NCI-H2107 treated with DMSO at 0.1 percent for 48 hours (cell line): ENCODE results near the gene TMEM63A.

ENCODE experiments used
- DNase-seq: peaks from one replicate; lab custom pipeline; 2025; ENCODE audit not compliant: unreplicated experiment; lab: John Stamatoyannopoulos, UW

TMEM63A gene

DNA sequence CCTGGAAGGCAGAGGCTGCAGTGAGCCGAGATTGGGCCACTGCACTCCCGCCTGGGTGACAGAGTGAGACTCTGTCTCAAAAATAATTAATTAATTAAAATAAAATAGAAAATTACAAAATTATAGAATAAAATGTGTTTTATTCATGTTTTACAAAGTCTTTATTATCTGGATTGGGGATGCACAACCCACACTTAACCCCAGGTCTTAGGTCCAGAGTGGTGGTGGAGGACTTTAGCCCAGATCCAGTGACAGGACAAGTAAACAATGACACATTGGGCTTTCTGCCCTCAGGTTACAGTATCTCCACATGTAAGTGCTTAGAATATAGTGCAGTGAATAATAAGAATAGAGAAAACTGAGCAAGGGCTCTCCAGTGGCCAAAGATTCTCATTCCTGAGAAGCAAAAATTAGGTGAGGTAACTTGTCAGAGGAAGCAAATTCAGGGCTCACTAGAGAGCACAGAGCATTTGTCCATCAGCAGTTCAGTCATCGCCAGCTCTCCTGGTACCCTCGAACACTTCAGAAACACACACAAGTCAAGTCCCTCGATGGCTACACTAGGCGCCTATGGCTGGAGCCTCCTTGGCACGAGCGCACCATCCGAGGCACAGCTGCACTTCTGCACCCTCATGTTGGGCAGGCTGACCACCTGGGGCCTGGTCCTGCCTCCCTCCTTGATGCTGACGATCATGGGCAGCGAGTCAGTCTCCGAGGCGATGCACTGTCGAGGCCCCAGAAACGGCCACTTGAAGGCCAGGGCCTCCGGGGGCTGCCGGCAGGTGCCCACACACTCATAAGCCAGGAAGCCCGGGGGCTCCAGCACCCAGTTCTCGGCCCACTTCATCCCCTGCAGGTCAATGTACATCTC is 4.2 kb upstream of the TMEM63A start:
- no peak for DNase-seq

DNA sequence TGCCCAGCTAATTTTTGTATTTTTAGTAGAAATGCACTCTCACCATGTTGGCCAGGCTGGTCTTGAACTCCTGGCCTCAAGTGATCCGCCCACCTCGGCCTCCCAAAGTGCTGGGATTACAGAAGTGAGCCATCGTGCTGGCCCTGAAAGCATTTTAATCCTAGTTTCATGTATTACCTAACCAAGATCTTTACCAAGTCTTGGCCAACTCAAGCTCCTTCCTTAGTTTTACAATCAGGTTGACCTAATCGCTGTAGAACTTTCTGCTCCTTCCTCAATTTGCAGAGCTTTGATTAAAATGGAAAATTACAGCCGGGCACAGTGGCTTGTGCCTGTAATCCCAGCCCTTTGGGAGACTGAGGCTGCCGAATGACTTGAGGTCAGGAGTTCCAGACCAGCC is 3.2 kb upstream of the TMEM63A start:
- DNase-seq, result no peak

DNA sequence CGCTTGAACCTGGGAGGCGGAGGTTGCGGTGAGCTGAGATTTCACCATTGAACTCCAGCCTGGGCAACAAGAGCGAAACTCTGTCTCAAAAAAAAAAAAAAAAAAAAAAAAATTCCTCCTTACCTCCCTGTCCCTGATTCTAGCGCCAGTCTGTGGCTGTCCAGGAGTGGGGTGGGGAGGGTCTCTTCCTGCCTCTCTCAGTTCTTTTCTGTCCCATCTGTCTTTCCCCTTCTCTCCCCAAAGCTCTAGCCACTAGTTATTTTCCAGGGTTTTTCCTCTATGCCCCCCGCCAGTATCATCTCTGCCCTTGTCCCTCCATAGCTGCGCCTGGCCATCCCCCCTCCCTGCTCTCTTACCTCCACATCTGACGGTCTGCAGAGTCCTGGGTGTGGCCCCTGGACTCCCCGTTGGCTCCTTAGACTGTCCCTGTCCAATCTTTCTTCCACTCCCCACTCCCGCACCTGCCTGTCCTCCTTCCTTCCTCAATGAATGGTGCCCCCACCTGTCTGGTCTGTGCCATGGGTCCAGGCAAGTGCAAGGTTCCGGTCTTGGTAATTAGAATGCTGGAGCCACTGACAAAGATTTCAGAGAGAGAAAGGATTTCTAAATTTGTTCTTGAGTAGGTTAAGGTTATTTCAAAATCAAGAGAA is 1.6 kb upstream of the TMEM63A start:
- no peak for DNase-seq

DNA sequence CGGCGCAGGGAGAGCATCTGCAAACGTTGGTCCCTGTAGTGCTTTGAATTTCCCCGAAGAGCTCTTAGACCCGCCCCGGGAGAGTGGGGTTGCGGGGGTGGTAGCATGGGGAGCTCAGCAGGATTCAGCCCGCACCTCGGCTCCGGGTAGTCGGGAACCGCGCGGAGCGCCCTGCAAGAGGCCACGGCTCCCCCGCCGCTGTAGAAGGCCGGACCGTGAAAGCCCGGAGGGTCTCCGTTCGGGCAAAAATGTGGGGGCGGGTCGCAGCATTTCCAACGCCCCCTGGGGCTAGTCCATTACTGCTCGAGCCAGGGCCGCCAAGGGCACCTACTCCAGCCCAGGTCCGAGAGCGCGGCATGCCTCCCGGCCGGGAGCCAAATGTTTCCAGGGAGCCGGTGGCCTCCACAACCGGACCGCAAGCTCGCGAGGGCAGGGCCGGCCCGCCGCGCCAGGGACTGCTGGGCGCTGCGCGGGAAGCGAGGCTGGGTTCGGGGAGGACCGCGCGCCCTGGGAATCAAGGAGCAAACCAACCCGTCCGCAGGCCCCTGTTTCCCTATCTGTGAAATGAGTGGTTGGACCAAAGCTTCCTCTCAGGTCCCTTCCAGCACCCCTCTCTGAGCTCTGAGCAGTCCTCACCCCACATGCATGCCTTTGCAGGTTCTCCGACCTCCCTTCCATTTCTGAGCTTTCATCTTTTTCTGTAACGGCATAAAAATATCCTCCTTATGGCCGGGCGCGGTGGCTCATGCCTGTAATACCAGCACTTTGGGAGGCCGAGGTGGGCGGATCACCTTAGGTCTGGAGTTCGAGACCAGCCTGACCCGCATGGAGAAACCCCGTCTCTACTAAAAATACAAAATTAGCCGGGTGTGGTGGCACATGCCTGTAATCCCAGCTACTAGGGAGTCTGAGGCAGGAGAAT is 775 bp upstream of the TMEM63A start:
- no peak for DNase-seq

DNA sequence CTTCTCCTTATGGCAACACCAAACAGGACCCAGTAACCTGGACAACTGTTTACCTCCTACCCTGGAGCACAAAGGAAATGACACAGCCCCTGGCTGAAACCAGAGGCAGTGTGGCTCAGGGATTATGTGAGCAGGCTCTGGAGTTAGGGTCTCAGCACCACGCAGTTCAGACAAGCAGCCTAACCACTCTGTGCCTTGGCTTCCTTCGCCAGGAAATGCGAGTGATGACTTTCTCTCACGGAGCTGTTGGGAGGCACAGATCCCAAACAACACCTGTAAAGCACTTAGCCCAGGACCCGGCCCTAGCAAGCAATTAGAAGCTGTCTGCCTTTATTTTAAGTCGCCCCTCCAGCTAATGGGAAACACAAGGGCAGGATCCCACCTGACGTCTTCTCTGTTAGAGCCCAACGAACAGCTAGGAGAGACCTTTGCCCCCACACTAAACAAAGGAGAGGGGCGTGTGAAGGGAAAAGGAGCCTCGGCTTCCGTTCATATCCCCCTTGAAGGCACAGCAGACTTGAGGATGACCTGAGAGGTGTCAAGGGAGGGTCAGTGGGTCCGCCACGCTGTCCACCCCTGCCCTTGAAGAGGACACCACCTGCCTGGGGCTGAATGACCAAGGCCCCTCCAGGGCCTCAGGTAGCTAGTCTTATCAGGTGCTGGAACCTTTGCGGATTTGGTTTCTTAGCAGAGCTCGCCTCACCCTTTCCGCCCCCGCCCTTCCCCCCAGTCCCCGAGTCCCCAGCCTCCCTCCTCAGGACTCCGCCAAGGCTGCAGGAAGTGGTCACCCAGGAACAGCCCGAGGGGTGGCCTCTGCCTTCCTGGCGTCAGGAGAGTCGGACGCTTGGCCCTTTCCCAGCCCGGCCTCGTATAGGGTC is 860 bp downstream of the TMEM63A start:
- no peak for DNase-seq

DNA sequence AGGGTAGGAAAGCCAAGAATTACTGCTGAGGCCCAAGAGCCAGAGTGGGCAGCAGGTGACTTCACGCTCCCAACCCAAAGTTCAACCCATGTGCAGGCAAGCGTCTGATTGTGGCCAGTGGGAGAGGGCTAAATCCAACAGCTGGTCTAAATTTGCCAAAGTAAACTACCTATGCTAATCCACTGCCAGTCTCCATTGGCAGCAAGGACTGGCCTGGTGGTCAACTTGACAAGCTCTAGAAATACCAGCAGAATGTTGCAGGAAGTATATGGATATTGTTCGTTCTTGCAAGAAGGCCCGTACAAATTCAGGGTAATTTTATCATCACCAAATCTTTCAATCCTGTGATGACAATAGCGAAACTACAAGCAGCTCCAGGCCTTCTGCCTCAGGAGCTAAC is 1.5 kb downstream of the TMEM63A start:
- no peak for DNase-seq

DNA sequence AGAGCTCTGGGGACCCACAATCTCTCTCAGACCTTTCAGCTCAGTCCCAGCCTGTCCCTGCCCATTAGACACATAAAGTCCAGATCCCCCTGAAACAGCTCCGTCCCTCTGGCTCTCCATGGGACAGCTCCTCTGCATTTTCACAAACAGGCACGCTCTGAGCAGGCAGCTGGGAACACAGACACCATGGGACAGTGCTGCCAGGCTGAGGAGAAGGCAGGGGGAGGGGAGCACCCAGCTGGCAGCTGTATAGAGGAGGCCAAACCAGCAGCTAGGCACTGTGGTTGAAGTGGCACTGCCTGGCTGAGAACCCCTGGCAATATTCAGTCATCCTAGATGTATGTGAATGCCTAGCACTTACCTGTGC is 2.0 kb downstream of the TMEM63A start:
- peak; percentile 64 for DNase-seq

DNA sequence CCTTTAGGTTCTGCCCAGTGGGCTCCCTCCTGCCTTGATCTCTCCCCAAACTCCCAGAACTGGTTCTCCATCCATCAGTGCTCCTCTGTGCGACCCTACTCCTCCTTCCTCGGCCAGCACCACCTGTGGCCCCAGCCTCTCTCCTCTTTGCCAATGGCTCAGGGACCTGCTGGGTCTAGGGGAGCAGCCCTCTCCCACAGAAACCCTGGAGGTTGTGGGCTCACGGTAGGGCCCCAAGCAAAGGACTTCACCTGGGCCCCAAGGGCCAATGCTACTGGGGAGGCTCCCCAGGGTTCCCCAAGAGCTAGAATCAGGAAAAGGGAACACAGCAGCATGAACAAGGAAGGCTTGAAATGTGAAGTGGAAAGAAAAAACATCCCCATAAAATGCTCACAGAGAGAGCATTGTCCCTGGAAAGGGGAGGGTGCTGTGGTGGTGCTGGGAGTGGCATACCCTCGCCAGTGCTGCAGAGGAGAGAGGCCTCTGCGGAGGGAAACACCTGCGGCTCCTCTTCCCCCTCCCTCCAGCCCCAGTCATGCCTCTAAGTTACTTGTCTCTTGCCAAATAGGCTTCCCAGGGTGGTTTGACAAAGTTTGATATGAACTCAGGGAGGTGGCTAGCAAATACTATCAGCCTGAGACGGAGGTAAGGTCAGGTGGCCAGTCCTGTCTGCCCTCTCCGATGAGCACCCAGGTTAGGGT is 2.5 kb downstream of the TMEM63A start:
- peak; percentile 89 for DNase-seq

DNA sequence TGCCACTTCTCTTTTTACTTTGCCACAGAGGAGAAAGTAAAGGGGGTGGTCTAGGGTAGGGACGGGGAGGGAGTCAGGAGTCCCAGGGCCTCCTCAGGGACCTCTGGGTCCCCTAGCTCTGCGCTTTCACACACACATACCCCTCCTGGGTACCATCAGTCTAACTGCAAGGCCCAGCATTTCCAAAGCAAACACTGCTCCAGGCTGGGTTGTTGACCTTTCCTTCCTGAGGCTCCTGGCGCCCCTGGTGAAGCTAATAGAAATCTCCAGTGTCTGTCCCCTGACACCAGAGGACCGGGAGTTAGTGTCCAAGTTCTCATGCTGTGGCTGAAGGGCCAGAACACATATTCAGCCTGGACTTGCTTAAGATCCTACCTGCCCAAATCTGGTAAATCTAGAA is 3.9 kb downstream of the TMEM63A start:
- no peak for DNase-seq

DNA sequence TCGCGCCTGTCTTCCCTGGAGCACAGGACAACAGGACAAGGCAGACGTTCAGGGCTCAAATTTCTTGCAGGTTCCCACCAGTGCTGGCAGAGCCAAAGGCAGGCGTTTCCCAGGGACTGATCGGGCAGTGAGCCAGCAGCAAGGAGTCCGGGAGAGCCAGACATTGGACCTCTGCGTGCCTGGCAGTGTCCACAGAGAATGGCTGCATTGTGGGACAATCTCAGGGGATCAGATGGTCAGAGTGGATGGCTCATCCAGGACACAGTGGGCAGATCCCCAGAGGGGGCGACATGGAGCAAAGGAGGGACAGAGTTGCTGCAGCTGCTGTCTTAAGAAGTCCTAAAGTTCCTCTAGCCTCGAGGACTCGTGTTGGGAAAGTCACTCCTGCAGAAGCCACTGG is 4.6 kb downstream of the TMEM63A start:
- DNase-seq, result peak; percentile 55

DNA sequence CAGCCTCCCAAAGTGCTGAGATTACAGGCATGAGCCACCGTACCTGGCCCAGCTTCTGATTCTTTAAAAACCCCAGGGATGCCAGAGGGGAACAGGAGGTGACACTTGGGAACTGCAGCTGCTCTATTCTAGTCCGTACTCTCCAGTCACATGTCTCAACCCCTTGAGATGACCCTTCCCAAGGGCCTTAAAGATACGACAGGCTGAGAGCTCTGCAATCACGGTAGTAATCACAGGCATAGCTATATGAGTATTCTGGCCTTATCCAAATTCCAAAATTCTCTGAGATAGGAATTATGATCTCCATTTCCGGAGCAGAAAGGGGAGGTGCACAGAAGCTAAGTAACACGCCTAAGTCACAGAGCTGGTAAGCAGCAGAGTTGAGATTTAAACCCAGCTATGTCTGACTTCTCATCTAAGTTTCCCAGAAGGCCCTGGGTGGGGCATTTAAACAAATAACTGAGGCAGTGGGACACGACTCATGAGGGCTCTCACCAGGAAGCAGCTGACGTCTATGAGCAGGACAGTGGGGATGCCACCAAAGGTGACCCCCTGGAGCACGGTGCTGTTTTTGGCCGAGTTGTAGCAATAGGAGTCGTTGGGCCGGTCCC is 5.2 kb downstream of the TMEM63A start:
- no peak for DNase-seq

DNA sequence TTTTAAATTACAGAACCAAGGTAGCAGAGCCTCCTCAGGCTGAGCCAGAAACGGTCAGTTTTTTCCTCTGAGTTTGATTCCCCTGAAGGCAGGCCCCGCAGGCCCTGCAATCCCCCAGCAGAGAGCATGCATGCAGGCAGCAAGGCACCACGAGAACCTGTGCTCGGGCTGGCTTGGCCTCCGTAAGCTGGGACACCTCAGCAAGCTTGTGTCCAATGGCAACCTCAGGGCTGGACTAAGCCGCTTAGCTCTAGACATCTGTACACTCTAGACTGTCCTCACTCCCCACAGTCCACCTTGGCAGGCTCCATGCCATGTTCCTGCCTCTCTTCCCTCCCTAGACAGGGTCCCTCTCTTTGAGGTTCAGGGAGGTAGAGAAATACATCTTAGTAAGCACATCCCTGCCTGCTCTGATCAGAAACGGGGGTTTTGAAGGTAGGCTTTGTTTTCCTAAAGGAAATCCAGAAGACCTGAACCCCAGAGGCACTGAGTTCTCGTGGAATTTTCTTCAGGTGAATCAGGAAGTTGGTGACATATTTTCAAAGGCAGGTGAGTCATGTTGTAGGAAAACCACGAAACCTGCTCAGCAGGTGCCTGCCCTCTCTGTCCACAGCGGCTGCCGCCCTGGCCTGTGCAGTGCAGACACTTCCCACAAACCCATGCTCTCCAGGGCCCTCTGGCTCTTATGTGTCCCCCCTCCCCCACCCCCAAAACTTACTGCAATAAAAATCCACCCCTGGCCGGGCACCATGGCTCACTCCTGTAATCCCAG is 7.0 kb downstream of the TMEM63A start:
- peak; percentile 45 for DNase-seq

DNA sequence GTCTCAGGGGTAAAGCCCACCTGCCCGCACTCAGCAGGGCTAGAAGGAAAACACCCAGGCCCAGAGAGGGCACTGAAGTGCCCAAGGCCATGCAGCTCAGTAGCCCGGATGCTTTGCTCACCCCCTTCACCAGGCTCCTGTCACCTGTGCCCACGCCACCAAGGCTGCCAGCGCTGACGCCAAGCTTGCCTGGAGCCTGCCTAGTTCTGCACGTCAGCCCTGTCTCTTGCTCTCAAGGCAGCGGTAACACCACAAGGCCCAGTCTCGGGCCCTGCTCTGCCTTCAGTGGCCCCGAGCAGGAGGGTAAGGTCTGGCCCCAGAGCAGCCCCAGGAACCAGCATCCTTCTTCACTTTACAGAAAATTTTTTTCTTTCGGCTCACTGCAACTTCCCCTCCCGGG is 7.7 kb downstream of the TMEM63A start:
- no peak for DNase-seq

DNA sequence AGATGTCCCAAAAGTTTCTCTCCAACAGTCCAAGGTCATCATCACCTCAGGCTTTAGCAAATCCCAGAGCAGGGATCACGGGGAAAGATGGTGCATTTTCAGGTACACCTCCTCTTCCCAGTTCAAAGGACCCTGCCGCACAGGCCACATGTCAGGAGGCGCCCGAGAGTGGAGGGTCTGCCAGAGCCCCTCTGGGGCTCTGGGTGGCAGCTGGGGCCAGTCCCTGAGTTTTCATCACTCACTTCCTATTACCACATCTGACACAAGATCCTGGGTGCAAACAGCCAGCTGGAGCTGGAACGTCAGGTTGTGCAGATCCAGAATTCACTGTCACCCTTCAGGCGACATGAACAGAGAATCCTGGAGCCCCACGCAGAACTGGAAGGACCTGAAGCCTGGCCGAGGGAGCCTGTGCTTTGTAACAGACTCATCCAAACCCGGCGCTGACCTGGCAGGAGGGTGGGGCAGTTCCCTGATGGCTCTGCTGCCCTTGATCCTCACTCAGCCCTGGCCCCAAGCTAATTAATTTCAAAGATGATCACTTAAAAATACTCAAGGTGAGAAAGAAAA is 8.8 kb downstream of the TMEM63A start:
- DNase-seq, result no peak

DNA sequence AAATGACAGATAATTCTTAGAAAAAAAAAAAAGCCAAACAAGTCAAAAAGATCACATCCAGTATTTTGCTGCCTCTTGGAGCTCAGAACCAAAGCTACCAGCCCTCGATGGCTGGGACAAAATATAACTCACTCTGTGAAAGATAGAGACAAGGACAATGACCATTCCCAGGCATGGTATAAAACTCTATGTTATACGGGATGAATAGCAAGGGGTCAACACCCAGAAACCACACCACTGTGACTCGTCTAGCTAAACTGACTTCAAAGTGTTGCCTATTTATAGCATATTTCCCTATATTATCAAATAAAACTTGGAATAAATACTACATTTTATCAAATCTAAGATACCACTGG is 10.1 kb downstream of the TMEM63A start:
- no peak for DNase-seq

DNA sequence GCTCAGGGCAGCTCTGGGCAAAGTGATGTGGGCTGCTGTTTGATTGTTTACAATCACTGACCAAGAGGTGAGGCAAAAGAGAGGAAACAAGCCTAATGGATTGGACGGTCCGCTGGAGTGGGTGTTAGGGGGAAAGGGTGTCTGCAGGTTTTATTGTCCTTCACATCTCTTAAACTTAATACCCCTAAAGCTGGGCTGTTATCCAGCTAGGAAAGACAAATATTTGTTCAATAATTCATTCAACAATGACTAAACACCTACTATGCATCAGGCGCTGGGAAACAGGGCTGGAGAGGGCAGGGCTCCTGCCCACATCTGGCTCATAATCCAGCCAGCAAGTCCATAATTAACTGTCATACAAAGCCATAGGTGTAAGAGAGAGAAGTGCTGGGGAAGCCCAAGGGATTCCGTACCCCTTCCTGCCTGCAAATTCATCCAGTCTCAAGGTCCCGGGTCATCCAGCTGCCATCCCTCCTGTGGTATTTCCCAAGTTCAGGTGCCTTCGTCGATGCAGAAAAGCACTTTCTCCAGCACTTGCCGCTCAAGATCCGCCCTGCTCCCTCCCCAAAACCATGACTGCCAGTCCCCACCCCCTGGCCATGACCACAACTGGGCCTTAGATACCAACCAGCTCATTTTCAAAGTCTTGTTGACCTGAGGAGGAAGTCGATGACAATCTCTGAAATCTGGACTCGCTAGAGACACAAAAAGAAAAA is 10.7 kb downstream of the TMEM63A start:
- no peak for DNase-seq

DNA sequence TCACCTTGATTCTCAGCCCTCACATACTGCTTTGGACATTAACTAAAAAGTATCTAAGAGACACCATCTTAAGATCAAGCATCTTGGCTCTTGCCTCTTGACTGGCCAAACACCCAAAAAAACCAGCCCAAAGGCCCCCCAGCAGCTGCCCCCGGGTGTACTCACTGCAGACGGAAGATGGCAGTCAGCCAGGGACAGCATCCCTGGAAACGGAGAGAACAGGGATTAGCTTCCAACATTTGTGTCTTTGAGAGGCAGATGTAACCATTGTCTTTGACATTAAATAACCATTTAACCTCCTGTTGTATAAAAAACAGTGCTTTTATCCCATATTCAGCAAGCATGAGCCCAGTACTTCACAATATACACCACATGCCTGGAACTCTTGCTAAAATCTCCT is 11.3 kb downstream of the TMEM63A start:
- DNase-seq, result no peak
